ENCODE results near the gene INPP4A.

Gene INPP4A

GRCh38 chr2:98501223-98501622, 56.6 kb downstream of the INPP4A start:
- no peak for DNase-seq

- no peak for DNase-seq
Observed at GRCh38 chr2:98501876-98502275, 57.2 kb downstream of the INPP4A start.

GRCh38 chr2:98502556-98503335, 58.1 kb downstream of the INPP4A start:
- no peak for DNase-seq

- DNase-seq: no peak
Observed at GRCh38 chr2:98503481-98504105, 58.9 kb downstream of the INPP4A start.

- no peak for DNase-seq
Observed at GRCh38 chr2:98504381-98505109, 59.9 kb downstream of the INPP4A start.

GRCh38 chr2:98505311-98505808, 60.7 kb downstream of the INPP4A start:
- peak; percentile 39 for DNase-seq

- DNase-seq: no peak
Observed at GRCh38 chr2:98505971-98506664, 61.5 kb downstream of the INPP4A start.

- no peak for DNase-seq
Observed at GRCh38 chr2:98506881-98507280, 62.2 kb downstream of the INPP4A start.

- DNase-seq: no peak
Observed at GRCh38 chr2:98507461-98507860, 62.8 kb downstream of the INPP4A start.

- no peak for DNase-seq
Observed at GRCh38 chr2:98507891-98508708, 63.4 kb downstream of the INPP4A start.

GRCh38 chr2:98508709-98509066, 64.0 kb downstream of the INPP4A start:
- DNase-seq: peak; percentile 74

- DNase-seq: no peak
Observed at GRCh38 chr2:98509542-98510321, 65.1 kb downstream of the INPP4A start.

GRCh38 chr2:98510322-98510662, 65.6 kb downstream of the INPP4A start:
- no peak for DNase-seq

- no peak for DNase-seq
Observed at GRCh38 chr2:98511981-98512380, 67.3 kb downstream of the INPP4A start.

- DNase-seq: no peak
Observed at GRCh38 chr2:98512699-98513098, 68.0 kb downstream of the INPP4A start.

GRCh38 chr2:98514096-98514639, 69.5 kb downstream of the INPP4A start:
- DNase-seq: no peak

GRCh38 chr2:98514879-98515249, 70.2 kb downstream of the INPP4A start:
- no peak for DNase-seq

- no peak for DNase-seq
Observed at GRCh38 chr2:98515250-98515991, 70.8 kb downstream of the INPP4A start.

- DNase-seq: no peak
Observed at GRCh38 chr2:98516571-98516970, 71.9 kb downstream of the INPP4A start.

- DNase-seq: no peak
Observed at GRCh38 chr2:98517636-98518035, 73.0 kb downstream of the INPP4A start.

GRCh38 chr2:98518101-98518500, 73.4 kb downstream of the INPP4A start:
- DNase-seq: peak; percentile 46

Data from stimulated activated CD4-positive, alpha-beta T cell treated with anti-CD3 and anti-CD28 coated beads, Interleukin-1b, Interleukin-23, amount 100 ng/mL, for 48 hours (primary cell).